Mesothelial cell of epicardium (in vitro differentiated cells): ENCODE results near the gene HES7. TPM values are rescaled to one million over a fixed set of nuclear protein-coding genes. Genes with fewer than 3 reads are reported as not detected.

Source experiments
- DNase-seq, 2 experiments: peaks; one replicate each; pipeline ENCODE4 v3.0.0; 2021; ENCODE audit warnings: low spot score in 2 of 2; ENCODE audit not compliant: unreplicated experiment in 2 of 2
- H3K27ac Mint-ChIP-seq: 2 replicates; pipeline ENCODE4 v1.8.0; 2021; ENCODE audit warnings: mixed read lengths
- H3K27me3 Mint-ChIP-seq: 2 replicates; pipeline ENCODE4 v1.8.0; 2021; ENCODE audit warnings: low read depth, mixed read lengths
- H3K36me3 Mint-ChIP-seq: 2 replicates; pipeline ENCODE4 v1.8.0; 2021; ENCODE audit warnings: mixed read lengths
- H3K4me1 Mint-ChIP-seq: 2 replicates; pipeline ENCODE4 v1.8.0; 2021; ENCODE audit warnings: mixed read lengths
- H3K4me3 Mint-ChIP-seq: 2 replicates; pipeline ENCODE4 v1.8.0; 2021; ENCODE audit warnings: mild to moderate bottlenecking, moderate library complexity, mixed read lengths
- H3K9me3 Mint-ChIP-seq: 2 replicates; pipeline ENCODE4 v1.8.0; 2021; ENCODE audit warnings: mixed read lengths
- total RNA-seq: library from RNA; stranded (reverse); gene quantifications from 3 replicates; pipeline ENCODE4 v1.2.1, GENCODE V29; 2021
- TF ChIP-seq, protein P1 (sequence below): fragments of 200-600 bp; sonication (generic); IDR thresholded peaks from one replicate; pipeline ENCODE4 v1.5.0; 2021; ENCODE audit warnings: antibody characterized with exemption; ENCODE audit not compliant: unreplicated experiment

HES7 gene
- total RNA-seq, 1 donor from 2014 or later = 0.45 TPM

DNA sequence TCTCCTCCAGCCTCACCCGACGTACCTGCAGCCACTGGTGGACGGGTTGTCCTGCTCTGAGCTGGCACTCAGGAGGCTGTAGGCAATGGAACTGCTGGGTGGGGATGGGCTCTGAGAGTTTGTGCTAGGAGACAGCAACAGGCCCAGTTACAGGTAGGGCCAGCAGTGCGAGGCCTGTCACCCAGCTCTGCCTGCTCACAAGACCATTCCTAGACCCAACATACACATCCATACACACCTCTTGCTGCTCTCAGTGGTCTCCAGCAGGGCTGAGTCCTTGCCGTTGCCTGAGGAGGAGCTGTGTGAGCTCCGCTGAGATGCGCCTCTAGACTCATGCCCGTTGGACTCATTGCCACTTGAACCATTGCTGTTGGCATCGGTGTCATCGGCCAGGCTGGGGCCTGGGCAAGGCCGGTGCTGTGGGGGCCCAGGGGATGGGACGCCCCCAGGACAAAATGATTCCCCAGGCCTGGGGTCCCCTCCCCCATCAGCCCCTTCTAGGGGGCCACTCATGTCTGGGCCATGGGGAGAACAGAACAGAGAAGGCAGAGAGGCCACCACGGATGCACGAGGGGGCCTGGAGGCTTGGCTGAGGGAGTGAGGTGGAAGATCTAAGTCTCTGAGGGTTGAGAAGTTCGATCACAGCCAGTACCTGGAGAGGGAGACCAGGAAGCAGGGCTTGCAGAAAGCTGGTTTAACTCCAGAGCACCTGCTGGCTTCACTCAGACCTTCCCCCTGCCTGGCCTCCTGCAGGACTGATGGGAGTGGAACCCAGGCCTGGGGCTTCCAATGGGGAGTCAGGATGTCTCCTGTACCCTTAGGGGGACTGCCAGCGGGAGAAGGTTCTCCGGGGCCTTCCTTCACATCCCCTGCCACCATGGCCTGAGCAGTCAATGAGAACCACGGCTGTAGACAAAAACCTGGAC, 26.6 kb upstream of the HES7 start:
- DNase-seq = no peak
- Mint-ChIP-seq H3K4me1 (peaks cover 23% of the 10 kb centered on the region), H3K9me3 (no peaks in the 10 kb centered on the region), H3K4me3 (peak overlapping the region; percentile 91), H3K36me3 (peaks cover 23% of the 10 kb centered on the region), H3K27ac (no peak overlapping the region), H3K27me3 (no peaks in the 10 kb centered on the region)
- TF ChIP-seq, protein P1, sequence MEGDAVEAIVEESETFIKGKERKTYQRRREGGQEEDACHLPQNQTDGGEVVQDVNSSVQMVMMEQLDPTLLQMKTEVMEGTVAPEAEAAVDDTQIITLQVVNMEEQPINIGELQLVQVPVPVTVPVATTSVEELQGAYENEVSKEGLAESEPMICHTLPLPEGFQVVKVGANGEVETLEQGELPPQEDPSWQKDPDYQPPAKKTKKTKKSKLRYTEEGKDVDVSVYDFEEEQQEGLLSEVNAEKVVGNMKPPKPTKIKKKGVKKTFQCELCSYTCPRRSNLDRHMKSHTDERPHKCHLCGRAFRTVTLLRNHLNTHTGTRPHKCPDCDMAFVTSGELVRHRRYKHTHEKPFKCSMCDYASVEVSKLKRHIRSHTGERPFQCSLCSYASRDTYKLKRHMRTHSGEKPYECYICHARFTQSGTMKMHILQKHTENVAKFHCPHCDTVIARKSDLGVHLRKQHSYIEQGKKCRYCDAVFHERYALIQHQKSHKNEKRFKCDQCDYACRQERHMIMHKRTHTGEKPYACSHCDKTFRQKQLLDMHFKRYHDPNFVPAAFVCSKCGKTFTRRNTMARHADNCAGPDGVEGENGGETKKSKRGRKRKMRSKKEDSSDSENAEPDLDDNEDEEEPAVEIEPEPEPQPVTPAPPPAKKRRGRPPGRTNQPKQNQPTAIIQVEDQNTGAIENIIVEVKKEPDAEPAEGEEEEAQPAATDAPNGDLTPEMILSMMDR = no peak

- no peak overlapping the region for H3K27ac Mint-ChIP-seq
- H3K36me3 Mint-ChIP-seq = peaks cover 24% of the 10 kb centered on the region
- no peaks in the 10 kb centered on the region for H3K27me3 Mint-ChIP-seq
- H3K4me1 Mint-ChIP-seq = peaks cover 23% of the 10 kb centered on the region
- H3K4me3 Mint-ChIP-seq = no peak overlapping the region
- no peaks in the 10 kb centered on the region for H3K9me3 Mint-ChIP-seq
- DNase-seq = no peak
- TF ChIP-seq, protein P1 = no peak
Observed at GRCh38 chr17:8149419-8150193, 25.7 kb upstream of the HES7 start.

DNA sequence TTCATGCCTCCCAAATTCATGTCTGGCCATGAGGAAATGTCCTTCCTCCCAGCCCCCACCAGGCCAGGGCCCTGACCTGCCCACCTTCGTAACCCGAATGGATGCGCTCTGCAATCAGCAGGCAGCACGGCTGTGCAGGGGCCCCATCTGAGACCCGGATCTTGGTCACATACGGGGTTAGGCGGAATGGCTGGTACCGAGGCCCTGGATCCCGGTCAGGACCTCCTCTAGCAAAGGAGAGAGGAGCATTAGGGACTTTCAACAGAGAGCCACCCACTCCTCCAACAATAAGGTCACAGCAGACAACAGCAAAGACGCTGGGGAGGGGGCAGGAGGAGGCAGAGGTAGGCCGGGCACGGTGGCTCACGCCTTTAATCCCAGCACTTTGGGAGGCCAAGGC, 24.7 kb upstream of the HES7 start:
- Mint-ChIP-seq H3K27me3 (no peaks in the 10 kb centered on the region), H3K36me3 (peaks cover 29% of the 10 kb centered on the region), H3K27ac (no peak overlapping the region), H3K4me1 (peaks cover 22% of the 10 kb centered on the region), H3K4me3 (no peak overlapping the region), H3K9me3 (no peaks in the 10 kb centered on the region)
- no peak for DNase-seq
- TF ChIP-seq, protein P1 = no peak

GRCh38 chr17:8147805-8148404, 24.0 kb upstream of the HES7 start:
- peaks cover 29% of the 10 kb centered on the region for H3K36me3 Mint-ChIP-seq
- TF ChIP-seq, protein P1 = no peak
- DNase-seq = no peak
- H3K4me3 Mint-ChIP-seq = no peak overlapping the region
- H3K27me3 Mint-ChIP-seq = no peaks in the 10 kb centered on the region
- H3K4me1 Mint-ChIP-seq = peaks cover 15% of the 10 kb centered on the region
- no peaks in the 10 kb centered on the region for H3K9me3 Mint-ChIP-seq
- no peak overlapping the region for H3K27ac Mint-ChIP-seq

- Mint-ChIP-seq H3K27me3 (no peaks in the 10 kb centered on the region), H3K4me3 (no peak overlapping the region), H3K27ac (no peak overlapping the region), H3K4me1 (peaks cover 9% of the 10 kb centered on the region), H3K9me3 (no peaks in the 10 kb centered on the region), H3K36me3 (peaks cover 34% of the 10 kb centered on the region)
- DNase-seq = no peak
- TF ChIP-seq, protein P1 = no peak
Observed at GRCh38 chr17:8147141-8147804, 23.4 kb upstream of the HES7 start.
